Testis (tissue), 2 donors: ENCODE data around the gene PIGN.

Experiments
- CTCF ChIP-seq, 3 experiments: fragments of 450-650 bp in 2 of 3; fragments of 200-600 bp in 1 of 3; sonication (generic) in 1 of 3; IDR thresholded peaks; one replicate each; pipeline ENCODE4 v1.5.1; 2016 to 2019; ENCODE audit warnings: antibody characterized with exemption in 3 of 3, mild to moderate bottlenecking in 2 of 3, moderate library complexity in 1 of 3
- POLR2A ChIP-seq: fragments of 450-650 bp; IDR thresholded peaks from one replicate; pipeline ENCODE4 v1.6.1; 2017; ENCODE audit warnings: antibody characterized with exemption, mild to moderate bottlenecking, moderate library complexity

DNA sequence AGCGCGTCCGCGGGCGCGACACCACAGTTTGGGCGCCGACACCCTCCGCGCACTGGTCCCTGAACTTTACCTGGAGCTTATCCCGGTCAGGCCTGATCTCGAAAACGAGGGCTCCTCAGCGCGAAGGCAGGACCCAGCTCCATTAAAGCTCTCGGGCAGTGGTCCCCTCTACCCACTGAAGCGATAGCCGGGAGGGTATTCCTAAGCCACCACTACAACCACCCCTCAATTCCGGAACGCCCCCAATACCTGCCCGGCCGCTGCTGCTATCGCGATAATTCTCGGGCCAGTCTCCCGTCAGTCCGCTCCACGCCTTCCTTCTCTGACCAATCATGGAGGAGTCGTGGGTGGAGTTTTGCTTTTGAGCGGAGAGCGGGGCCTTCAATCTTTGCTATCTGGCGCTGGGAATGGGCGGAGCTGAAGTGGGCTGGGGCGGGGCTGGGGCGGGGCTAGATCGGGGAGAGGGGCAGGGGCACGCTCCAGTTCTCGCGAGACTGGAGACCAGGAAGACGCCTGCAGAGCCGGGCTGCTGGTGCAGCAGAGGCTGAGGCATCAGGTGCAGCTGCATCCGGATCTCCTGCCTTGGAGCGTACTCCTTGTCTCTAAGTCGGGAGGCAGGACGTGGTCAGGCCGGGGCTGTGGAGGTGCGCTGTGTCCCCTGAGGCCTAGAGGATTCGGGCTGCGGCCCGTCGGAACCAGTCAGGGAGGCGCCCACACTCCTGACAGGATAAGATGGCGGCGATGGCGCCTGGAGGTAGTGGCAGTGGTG, at the start of gene PIGN, which contains the start of gene RELCH:
- TF ChIP-seq CTCF (IDR thresholded peaks at IDR 0.05) (no peak), POLR2A (no peak)
